ENCODE measurements around the gene ARHGEF17. TPM values are rescaled to one million over a fixed set of nuclear protein-coding genes. Genes with fewer than 3 reads are reported as not detected.

ARHGEF17 gene
- total and polyA plus RNA-seq, 10 donors: 5.1 to 48.5 (median 29.0) TPM

- Histone ChIP-seq H3K27me3 (replicated peaks in 1 of 7) (no peaks in the 10 kb centered on the region), H3K36me3 (peaks cover 0 to 100% (median 72%) of the 10 kb centered on the region in 6 donors), H3K4me1 (peaks cover 4 to 52% (median 28%) of the 10 kb centered on the region in 6 donors), H3K9me3 (no peaks in the 10 kb centered on the region), H3K4me3 (no peak overlapping the region), H3K27ac (peak overlapping the region in 4 of 8 donors; percentile 19 to 71 (median 58))
- intact Hi-C loops (cut with DNase I; ENCODE audit: low total_unique reads): loop anchor here (5.0 kb wide), 1 partner anchor 41 kb away; no protein-coding TSS in a partner anchor
- 68 to 83% (median 76%) methylated on average over 16 of the region's 16 CpGs for WGBS, 5 donors
- TF ChIP-seq POLR2A (IDR thresholded peaks at IDR 0.05) (no peak), POLR2AphosphoS5 (IDR thresholded peaks at IDR 0.05) (peak in 2 of 3 donors; percentile 7 to 49), CTCF (IDR thresholded peaks at IDR 0.05 in 8 of 11, conservative IDR thresholded peaks at IDR 0.05 in 3 of 11) (peak; percentile 78 to 91 (median 86))
- DNase-seq: peak; percentile 88
These were observed 85.7 kb downstream of the ARHGEF17 start for GRCh38 chr11:73393479-73394415.

- no peaks in the 10 kb centered on the region for H3K27me3 ChIP-seq (replicated peaks in 1 of 7)
- TF ChIP-seq POLR2A (IDR thresholded peaks at IDR 0.05): no peak
- TF ChIP-seq POLR2AphosphoS5 (IDR thresholded peaks at IDR 0.05): peak in 1 of 3 donors; percentile 49
- H3K4me3 ChIP-seq: no peak overlapping the region
- peaks cover 0 to 100% (median 72%) of the 10 kb centered on the region in 6 donors for H3K36me3 ChIP-seq
- peaks cover 0 to 43% (median 20%) of the 10 kb centered on the region in 6 donors for H3K4me1 ChIP-seq
- H3K27ac ChIP-seq: peak overlapping the region in 2 of 8 donors; percentile 61 to 71
- DNase-seq: peak; percentile 73
- H3K9me3 ChIP-seq: no peaks in the 10 kb centered on the region
- WGBS, 5 donors: 94 to 96% (median 95%) methylated on average over 27 to 34 of the region's 34 CpGs
- intact Hi-C loops (cut with DNase I; ENCODE audit: low total_unique reads): loop anchor here (5.0 kb wide), 1 partner anchor 42 kb away; no protein-coding TSS in a partner anchor
These were observed 86.6 kb downstream of the ARHGEF17 start for GRCh38 chr11:73394416-73395296.

- H3K9me3 ChIP-seq: no peaks in the 10 kb centered on the region
- H3K4me3 ChIP-seq: no peak overlapping the region
- intact Hi-C loops (cut with DNase I; ENCODE audit: low total_unique reads): no loop called here
- peak; percentile 75 for DNase-seq
- 86 to 95% (median 93%) methylated on average over 14 to 22 of the region's 22 CpGs for WGBS, 5 donors
- TF ChIP-seq POLR2AphosphoS5 (IDR thresholded peaks at IDR 0.05): peak; percentile 9 to 60 (median 12)
- no peak for TF ChIP-seq POLR2A (IDR thresholded peaks at IDR 0.05)
- peaks cover 0 to 34% (median 13%) of the 10 kb centered on the region in 6 donors for H3K4me1 ChIP-seq
- peaks cover 0 to 96% (median 70%) of the 10 kb centered on the region in 6 donors for H3K36me3 ChIP-seq
- H3K27ac ChIP-seq: no peak overlapping the region
- H3K27me3 ChIP-seq (replicated peaks in 1 of 7): no peaks in the 10 kb centered on the region
These were observed 87.5 kb downstream of the ARHGEF17 start for GRCh38 chr11:73395297-73396208.

GRCh38 chr11:73396251-73396930, 88.3 kb downstream of the ARHGEF17 start:
- no peak for DNase-seq
- Histone ChIP-seq H3K4me1 (peaks cover 0 to 26% (median 12%) of the 10 kb centered on the region in 6 donors), H3K4me3 (no peak overlapping the region), H3K27me3 (replicated peaks in 1 of 7) (no peaks in the 10 kb centered on the region), H3K9me3 (no peaks in the 10 kb centered on the region), H3K27ac (no peak overlapping the region), H3K36me3 (peaks cover 0 to 91% (median 62%) of the 10 kb centered on the region in 6 donors)
- intact Hi-C loops (cut with DNase I; ENCODE audit: low total_unique reads): no loop called here
- 87 to 97% (median 90%) methylated on average over 6 of the region's 6 CpGs for WGBS, 5 donors
- TF ChIP-seq POLR2AphosphoS5 (IDR thresholded peaks at IDR 0.05) (peak in 1 of 3 donors; percentile 45), POLR2A (IDR thresholded peaks at IDR 0.05) (no peak), CTCF (IDR thresholded peaks at IDR 0.05 in 8 of 11, conservative IDR thresholded peaks at IDR 0.05 in 3 of 11) (no peak)

Measured in spleen (tissue), 11 donors.